GM18873 (cell line): Measurements from ENCODE around the gene KSR2.

Experiments used
- ATAC-seq: cut with Tn5 transposase; IDR thresholded peaks from one replicate; pipeline ENCODE4 v1.9.1; 2021; ENCODE audit warnings: mild to moderate bottlenecking, moderate library complexity, moderate number of reproducible peaks; ENCODE audit not compliant: unreplicated experiment, low FRiP score

Gene KSR2

GRCh38 chr12:117485984-117486839 lies 482.6 kb downstream of the KSR2 start:
- ATAC-seq, result no peak

GRCh38 chr12:117484901-117485300 lies 483.9 kb downstream of the KSR2 start:
- no peak for ATAC-seq

GRCh38 chr12:117483501-117483900 lies 485.3 kb downstream of the KSR2 start:
- ATAC-seq, result no peak

DNA sequence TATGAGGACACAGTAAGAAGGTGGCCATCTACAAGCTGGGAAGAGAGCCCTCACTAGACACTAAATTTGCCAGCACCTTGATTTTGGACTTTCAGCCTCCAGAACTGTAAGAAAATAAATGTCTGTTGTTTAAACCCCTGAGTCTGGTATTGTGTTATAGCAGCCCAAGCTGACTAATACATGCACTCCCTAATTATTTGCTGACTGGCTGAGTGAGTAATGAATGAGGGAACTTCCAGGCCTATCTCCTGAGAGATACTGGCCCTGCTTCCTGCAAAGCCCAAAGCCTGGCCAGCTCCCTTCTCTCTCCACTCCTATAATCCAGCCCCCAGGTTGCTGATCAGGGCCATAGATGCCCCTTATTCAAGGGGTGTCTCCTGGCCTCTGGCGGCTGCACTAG lies 487.3 kb downstream of the KSR2 start:
- ATAC-seq, result no peak

GRCh38 chr12:117476341-117476740 lies 492.4 kb downstream of the KSR2 start:
- no peak for ATAC-seq

DNA sequence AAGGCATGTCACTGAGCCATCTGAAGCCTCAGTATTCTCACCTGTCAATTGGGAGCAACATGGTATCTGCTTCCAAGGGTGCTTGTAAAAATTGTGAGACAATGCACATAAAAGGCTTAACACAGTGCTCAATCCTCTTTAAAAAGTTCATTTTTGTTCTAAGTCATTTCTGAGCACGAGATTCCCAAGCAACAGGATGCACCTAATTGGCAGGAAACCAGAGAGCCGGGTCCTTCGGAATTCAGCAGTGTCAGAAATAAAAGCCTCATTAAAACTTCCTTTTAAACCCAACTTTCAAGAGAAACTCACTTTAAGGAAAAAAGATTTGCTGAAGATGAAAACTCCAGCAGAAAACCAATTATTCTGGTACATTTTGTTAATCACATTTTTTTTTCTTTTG lies 494.9 kb downstream of the KSR2 start:
- ATAC-seq, result no peak

DNA sequence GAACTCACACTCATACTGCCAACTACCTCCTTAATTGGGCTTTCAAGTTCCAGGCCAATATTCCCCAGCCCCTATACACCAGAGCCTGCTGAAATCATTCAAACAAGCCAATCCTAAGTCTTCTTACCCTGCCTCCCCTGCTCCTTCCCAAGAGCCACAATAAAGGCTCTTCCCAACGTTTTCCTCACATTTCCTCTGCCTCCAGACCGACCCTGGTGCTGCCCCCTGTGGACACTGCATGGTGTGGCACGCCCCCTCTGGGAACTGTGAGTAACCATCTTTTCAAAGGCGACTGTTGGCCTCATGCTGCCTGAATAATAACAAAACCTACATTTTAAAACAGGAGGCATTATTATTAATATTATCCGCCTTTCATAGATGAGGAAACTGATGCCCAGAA lies 495.8 kb downstream of the KSR2 start:
- no peak for ATAC-seq

GRCh38 chr12:117470804-117471203 lies 498.0 kb downstream of the KSR2 start:
- no peak for ATAC-seq

DNA sequence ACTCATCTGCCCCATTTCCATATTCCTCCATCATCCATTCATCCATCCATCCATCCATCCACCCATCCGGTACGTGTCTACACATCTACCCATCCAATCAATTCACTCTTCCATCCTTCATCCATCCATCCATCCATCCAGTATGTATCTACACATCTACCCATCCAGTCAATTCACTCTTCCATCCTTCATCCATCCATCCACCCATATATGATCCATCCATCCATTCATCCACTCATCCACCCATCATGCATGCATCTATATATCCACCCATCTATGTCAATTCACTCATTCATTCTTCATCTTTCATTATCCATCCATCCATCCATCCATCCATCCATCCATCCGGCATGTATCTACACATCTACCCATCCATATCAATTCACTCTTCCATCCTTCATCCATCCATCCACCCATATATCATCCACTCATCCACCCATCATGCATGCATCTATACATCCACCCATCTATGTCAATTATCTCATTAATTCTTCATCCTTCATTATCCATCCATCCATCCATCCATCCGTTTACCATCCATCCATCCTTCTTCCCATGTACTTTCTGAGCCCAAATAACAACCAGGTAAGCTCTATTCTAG lies 498.8 kb downstream of the KSR2 start:
- ATAC-seq, result no peak

DNA sequence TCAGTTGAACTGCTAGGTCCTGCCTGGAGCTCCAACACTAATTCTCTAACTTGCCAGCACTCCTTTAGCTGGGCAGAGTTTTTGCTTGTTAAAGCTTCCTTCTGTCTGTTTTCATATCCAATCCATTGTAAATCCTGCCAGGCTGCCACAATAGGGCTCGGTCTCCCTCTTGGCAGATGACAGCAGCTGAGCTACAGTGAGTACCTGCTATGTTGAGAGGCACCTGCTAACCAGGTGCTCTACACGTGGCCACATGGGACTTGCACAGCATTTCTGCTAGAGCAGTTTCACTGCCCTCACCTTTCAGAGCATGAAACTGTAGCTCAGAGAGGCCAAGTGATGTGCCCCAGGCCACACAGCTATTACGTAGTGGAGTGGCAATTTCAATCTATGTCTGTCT lies 500.8 kb downstream of the KSR2 start:
- no peak for ATAC-seq

GRCh38 chr12:117467588-117467987 lies 501.2 kb downstream of the KSR2 start:
- ATAC-seq, result no peak

DNA sequence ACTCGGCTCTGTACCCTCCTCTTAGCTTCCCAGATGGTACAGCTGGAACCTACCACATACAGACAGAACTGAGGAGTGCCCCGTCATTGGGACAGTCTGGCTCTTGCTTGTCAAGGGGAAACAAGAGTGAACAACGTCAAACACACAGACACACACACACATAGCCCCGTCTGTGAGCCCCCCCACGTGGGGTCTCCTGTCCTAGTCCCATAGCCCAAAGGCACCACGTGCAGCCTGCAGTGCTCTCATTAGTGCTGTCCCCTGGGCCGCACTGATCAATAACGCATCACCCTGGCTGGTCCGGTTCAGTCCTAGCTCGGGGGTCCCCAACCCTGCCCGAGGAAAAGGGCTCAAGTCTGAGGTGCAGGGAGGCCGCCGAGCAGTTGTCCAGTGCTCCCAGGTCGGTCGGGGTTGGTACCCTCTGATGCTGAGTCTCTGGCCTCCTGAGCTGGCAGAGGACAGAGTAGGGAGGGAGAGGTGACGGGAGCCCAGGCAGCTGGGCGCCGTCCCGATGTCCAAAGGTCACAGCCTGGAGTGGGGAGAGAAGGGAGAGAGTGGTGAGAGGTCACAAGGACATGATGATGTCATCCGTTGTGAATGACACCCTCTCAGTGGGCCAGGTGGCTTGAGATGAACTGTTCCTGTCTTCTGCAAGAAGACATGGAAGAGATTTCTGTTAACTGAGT lies 502.0 kb downstream of the KSR2 start:
- ATAC-seq, result no peak

DNA sequence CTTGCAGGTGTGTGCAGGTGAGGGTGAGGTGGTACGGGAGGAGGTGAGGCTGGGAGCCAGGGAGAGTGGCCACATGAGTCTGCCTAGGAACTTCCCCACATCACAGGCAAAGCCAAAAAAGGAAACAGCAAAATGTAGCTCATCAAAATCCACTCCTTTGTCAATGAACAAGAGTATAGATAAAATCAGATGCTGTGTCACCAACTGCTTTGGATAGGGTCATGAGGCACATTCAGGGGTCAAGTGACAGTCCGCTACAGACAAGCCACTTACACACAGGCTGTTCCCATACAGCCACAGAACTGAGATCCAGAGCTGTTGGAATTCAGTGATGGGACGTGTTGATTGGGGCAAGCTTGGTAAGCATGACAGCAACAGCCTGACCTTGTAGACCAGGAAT lies 507.1 kb downstream of the KSR2 start:
- no peak for ATAC-seq

DNA sequence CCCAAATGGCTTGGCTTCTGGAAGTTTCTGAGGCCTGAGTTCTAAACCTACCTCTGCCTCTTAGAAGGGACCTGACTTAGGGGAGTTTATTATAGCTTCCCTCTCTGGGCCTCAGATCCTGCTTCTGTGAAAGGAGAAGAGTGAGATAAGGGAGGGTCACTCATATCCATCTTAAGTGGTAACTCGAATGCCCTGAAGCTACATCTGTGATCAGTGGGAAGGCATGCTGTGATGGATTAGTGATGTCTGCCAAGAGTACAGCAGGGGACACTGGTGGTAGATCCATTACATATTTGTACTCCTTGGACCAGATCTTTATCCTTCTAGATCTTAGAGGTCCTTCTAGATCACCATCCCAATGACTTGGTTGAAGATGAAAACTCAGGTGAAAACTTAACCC lies 509.6 kb downstream of the KSR2 start:
- ATAC-seq, result no peak

- no peak for ATAC-seq
Observed at GRCh38 chr12:117457189-117457588, 511.6 kb downstream of the KSR2 start.

GRCh38 chr12:117456076-117456475 lies 512.7 kb downstream of the KSR2 start:
- no peak for ATAC-seq

DNA sequence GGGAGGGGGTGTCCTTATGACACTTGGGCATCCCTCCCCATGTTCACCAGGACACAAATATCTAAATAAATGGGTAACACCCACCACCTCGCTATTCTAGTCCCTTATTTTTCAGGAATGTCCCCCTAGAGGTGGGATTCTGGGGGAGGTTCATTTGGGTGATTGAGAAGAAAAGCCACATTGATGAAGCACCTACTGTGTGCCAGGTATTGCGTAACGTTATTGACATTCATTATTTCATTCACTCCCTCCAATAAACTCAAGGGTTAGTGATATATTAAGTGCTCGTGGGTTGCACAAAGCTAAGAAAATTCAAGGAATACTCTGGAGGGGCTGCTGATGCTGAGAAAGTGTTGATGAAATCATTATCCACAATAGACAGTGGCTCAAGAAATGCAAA lies 514.8 kb downstream of the KSR2 start:
- no peak for ATAC-seq

GRCh38 chr12:117452112-117452511 lies 516.7 kb downstream of the KSR2 start:
- no peak for ATAC-seq

DNA sequence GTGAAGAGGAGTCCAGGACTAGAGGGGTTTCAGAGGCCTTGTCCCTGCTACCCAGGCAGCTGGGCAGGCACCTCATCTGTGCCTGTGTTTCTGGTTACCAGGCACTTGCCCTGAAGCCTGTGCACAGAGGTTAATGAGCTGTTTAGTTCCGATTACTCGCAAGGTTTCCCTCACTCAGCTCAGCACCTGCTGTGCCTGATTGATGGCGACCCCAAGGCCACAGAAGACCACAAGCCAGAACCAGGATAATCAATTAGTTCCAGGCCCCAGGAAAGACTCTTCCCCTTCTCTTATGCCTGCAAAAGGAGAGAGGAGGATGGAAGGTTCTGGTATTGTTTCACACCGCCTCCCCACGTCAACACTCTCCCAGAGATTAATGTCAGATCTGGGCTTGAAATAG lies 518.6 kb downstream of the KSR2 start:
- ATAC-seq, result no peak

- no peak for ATAC-seq
Observed at GRCh38 chr12:117447665-117448366, 521.0 kb downstream of the KSR2 start.

DNA sequence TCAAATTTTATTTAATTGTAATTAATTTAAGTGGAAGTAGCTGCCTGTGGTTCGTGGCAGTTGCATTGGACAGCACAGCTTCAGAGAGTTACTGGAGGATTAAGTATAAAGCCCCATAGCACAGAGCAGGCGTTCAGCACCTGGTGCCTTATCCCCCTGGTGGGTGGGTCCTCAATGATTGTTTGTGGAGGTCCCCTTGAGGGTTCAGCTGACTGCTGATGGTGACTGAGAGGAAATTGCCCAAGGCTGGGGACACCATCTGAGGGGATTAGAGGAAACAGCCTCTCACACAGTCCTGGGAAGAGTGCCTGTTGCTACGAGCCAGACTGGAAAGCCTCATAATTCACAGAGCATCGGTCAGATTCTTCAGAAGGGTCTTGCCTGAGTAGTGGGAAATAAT lies 524.0 kb downstream of the KSR2 start:
- ATAC-seq, result no peak
